Fibroblast of lung (primary cell): ENCODE measurements around the gene RNF128.

Experiments
- EZH2 ChIP-seq: IDR thresholded peaks from 2 replicates; pipeline ENCODE4 v1.5.1; 2012; ENCODE audit warnings: low read length, control low read depth, mild to moderate bottlenecking; ENCODE audit errors: missing control alignments
- TF ChIP-seq, protein P1 (sequence below), 2 donors: IDR thresholded peaks in 1 of 2; conservative IDR thresholded peaks in 1 of 2; 1 replicate in 1 of 2; 2 replicates in 1 of 2; pipeline ENCODE4 v1.5.1; 2011 to 2012; ENCODE audit warnings: low read length in 2 of 2, control low read depth in 1 of 2, inconsistent platforms in 1 of 2, low read depth in 1 of 2, mild to moderate bottlenecking in 1 of 2

DNA sequence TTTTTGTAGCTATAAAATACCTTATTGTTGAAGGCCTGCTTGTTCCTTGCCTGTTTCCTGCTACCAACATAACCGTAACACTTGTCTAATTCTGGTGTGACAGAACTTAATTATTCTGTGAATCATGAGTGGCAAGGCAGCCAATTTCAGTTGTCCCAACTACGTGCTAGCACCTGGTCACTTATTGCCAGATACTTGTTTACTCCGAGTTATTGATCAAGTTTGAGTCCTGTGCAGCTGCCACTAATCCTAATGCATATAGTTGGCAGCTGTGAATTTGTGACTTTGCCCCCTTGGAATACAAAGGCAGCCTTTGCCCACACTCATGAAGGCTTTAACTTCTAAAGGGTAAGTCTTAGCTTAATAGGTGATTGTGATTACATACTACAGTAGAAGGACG, 7.8 kb upstream of the RNF128 start:
- TF ChIP-seq, protein P1, sequence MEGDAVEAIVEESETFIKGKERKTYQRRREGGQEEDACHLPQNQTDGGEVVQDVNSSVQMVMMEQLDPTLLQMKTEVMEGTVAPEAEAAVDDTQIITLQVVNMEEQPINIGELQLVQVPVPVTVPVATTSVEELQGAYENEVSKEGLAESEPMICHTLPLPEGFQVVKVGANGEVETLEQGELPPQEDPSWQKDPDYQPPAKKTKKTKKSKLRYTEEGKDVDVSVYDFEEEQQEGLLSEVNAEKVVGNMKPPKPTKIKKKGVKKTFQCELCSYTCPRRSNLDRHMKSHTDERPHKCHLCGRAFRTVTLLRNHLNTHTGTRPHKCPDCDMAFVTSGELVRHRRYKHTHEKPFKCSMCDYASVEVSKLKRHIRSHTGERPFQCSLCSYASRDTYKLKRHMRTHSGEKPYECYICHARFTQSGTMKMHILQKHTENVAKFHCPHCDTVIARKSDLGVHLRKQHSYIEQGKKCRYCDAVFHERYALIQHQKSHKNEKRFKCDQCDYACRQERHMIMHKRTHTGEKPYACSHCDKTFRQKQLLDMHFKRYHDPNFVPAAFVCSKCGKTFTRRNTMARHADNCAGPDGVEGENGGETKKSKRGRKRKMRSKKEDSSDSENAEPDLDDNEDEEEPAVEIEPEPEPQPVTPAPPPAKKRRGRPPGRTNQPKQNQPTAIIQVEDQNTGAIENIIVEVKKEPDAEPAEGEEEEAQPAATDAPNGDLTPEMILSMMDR (conservative IDR thresholded peaks at IDR 0.05 in 1 of 2, IDR thresholded peaks at IDR 0.05 in 1 of 2; ENCODE audit: low read depth in 1 of 2, low read length in 2 of 2): no peak
- TF ChIP-seq EZH2: no peak
